Smooth muscle cell (in vitro differentiated cells): ENCODE data around the gene SLC46A3. TPM values are rescaled to one million over a fixed set of nuclear protein-coding genes. Genes with fewer than 3 reads are reported as not detected.

Experiments
- DNase-seq: peaks from one replicate; lab custom pipeline; 2025; ENCODE audit not compliant: unreplicated experiment; lab: John Stamatoyannopoulos, UW
- H2AFZ ChIP-seq: fragments of 200-600 bp; sonication (generic); 2 replicates; pipeline ENCODE4 v1.6.0; 2016; ENCODE audit warnings: antibody characterized with exemption, low read depth, mild to moderate bottlenecking
- H3F3A ChIP-seq: fragments of 200-600 bp; sonication (generic); 2 replicates; pipeline ENCODE4 v1.6.0; 2017; ENCODE audit warnings: antibody characterized with exemption, low read depth
- H3K27ac ChIP-seq: fragments of 200-600 bp; sonication (generic); 2 replicates; pipeline ENCODE4 v1.5.1; 2016; ENCODE audit warnings: low read depth, mild to moderate bottlenecking
- H3K27me3 ChIP-seq: fragments of 200-600 bp; sonication (generic); 2 replicates; pipeline ENCODE4 v1.6.1; 2016; ENCODE audit warnings: low read depth, mild to moderate bottlenecking
- H3K36me3 ChIP-seq: fragments of 200-600 bp; sonication (generic); 2 replicates; pipeline ENCODE4 v1.5.1; 2016; ENCODE audit warnings: low read depth
- H3K4me1 ChIP-seq: fragments of 200-600 bp; sonication (generic); 2 replicates; pipeline ENCODE4 v1.5.1; 2016; ENCODE audit warnings: low read depth
- H3K4me2 ChIP-seq: fragments of 200-600 bp; sonication (generic); 2 replicates; pipeline ENCODE4 v1.6.0; 2016; ENCODE audit warnings: mild to moderate bottlenecking
- H3K4me3 ChIP-seq: fragments of 200-600 bp; sonication (generic); 2 replicates; pipeline ENCODE4 v1.5.1; 2016; ENCODE audit warnings: mild to moderate bottlenecking
- H3K79me2 ChIP-seq: fragments of 200-600 bp; sonication (generic); 2 replicates; pipeline ENCODE4 v1.6.0; 2016; ENCODE audit warnings: low read depth, mild to moderate bottlenecking
- H3K9ac ChIP-seq: fragments of 200-600 bp; sonication (generic); 2 replicates; pipeline ENCODE4 v1.6.0; 2016; ENCODE audit warnings: low read depth
- H3K9me3 ChIP-seq: fragments of 200-600 bp; sonication (generic); replicated peaks from 2 replicates; pipeline ENCODE4 v1.5.1; 2016; ENCODE audit warnings: low read depth
- H4K20me1 ChIP-seq: fragments of 200-600 bp; sonication (generic); 2 replicates; pipeline ENCODE4 v1.6.0; 2016; ENCODE audit warnings: low read depth
- CTCF ChIP-seq: fragments of 200-600 bp; sonication (generic); IDR thresholded peaks from 2 replicates; pipeline ENCODE4 v1.5.1; 2017; ENCODE audit warnings: borderline replicate concordance, mild to moderate bottlenecking, antibody characterized with exemption; ENCODE audit not compliant: insufficient read depth, poor library complexity, severe bottlenecking
- WGBS: methylation state at CpG from one replicate; pipeline ENCODE4 v1.1.7; 2016; ENCODE audit warnings: low lambda C conversion rate; 5-methylcytosine and 5-hydroxymethylcytosine counted together
- polyA plus RNA-seq: library from polyadenylated mRNA; unstranded; fragments of >200 nt; fragmentation: Nextera tagmentation; extraction: Ambion mirVana; gene quantifications from 2 replicates; pipeline ENCODE4 v1.2.1, GENCODE V29; 2016
- total RNA-seq: library from RNA; depleted of rRNA; stranded (reverse); fragments of >200 nt; gene quantifications from 2 replicates; pipeline ENCODE4 v1.2.3, GENCODE V29; 2014

SLC46A3 gene
- total and polyA plus RNA-seq, 2 experiments from 2014 or later: 11.2 to 20.2 TPM

GRCh38 chr13:28707629-28708427, 10.9 kb downstream of the SLC46A3 start:
- no peak overlapping the region for H3K4me3 ChIP-seq
- no peaks in the 10 kb centered on the region for H3K4me1 ChIP-seq
- WGBS: 73% methylated on average over 5 of the region's 5 CpGs
- H3K79me2 ChIP-seq: peaks cover 8% of the 10 kb centered on the region
- H3K27me3 ChIP-seq: no peaks in the 10 kb centered on the region
- peaks cover 14% of the 10 kb centered on the region for H3F3A ChIP-seq
- H3K27ac ChIP-seq: peak overlapping the region; percentile 14
- DNase-seq: no peak
- H3K36me3 ChIP-seq: peaks cover 2% of the 10 kb centered on the region
- H3K9ac ChIP-seq: no peak overlapping the region
- H3K4me2 ChIP-seq: peak overlapping the region; percentile 65
- H2AFZ ChIP-seq: no peak overlapping the region
- no peaks in the 10 kb centered on the region for H3K9me3 ChIP-seq
- TF ChIP-seq CTCF: no peak
- no peaks in the 10 kb centered on the region for H4K20me1 ChIP-seq

GRCh38 chr13:28705461-28706083, 13.2 kb downstream of the SLC46A3 start:
- 57% methylated on average over 5 of the region's 5 CpGs for WGBS
- no peak overlapping the region for H3K4me3 ChIP-seq

GRCh38 chr13:28704919-28705318, 13.9 kb downstream of the SLC46A3 start:
- Histone ChIP-seq H3K79me2 (no peaks in the 10 kb centered on the region), H3K9me3 (no peaks in the 10 kb centered on the region), H3K4me1 (no peaks in the 10 kb centered on the region), H3K27ac (peak overlapping the region; percentile 6), H3K9ac (no peak overlapping the region), H3K36me3 (peaks cover 12% of the 10 kb centered on the region), H3K27me3 (no peaks in the 10 kb centered on the region), H3K4me3 (no peak overlapping the region), H4K20me1 (no peaks in the 10 kb centered on the region), H3F3A (peaks cover 14% of the 10 kb centered on the region), H3K4me2 (peak overlapping the region; percentile 22), H2AFZ (no peak overlapping the region)
- no peak for TF ChIP-seq CTCF
- DNase-seq: no peak

More at GRCh38 chr13:28705461-28706083, 13.2 kb downstream of the SLC46A3 start:
- Histone ChIP-seq H3K9ac (no peak overlapping the region), H3K27ac (peak overlapping the region; percentile 6), H3K27me3 (no peaks in the 10 kb centered on the region), H2AFZ (no peak overlapping the region), H3F3A (peaks cover 14% of the 10 kb centered on the region), H3K4me2 (peak overlapping the region; percentile 22), H3K4me1 (no peaks in the 10 kb centered on the region), H4K20me1 (no peaks in the 10 kb centered on the region), H3K79me2 (no peaks in the 10 kb centered on the region), H3K36me3 (peaks cover 11% of the 10 kb centered on the region), H3K9me3 (no peaks in the 10 kb centered on the region)
- TF ChIP-seq CTCF: no peak
- no peak for DNase-seq
